Kidney epithelial cell (primary cell): Measurements from ENCODE around the gene VAT1L. TPM values are rescaled to one million over a fixed set of nuclear protein-coding genes. Genes with fewer than 3 reads are reported as not detected.
A peak's percentile ranks its signal among the peaks of the same experiment; 100 is the strongest.

Experiments
- DNase-seq: peaks from one replicate; pipeline ENCODE4 v3.0.0-alpha.2; 2010; ENCODE audit warnings: low read depth
- H3K27me3 ChIP-seq: 2 replicates; pipeline ENCODE4 v1.6.0; 2011; ENCODE audit warnings: low read length; ENCODE audit not compliant: control insufficient read depth, insufficient read depth
- H3K36me3 ChIP-seq: 2 replicates; pipeline ENCODE4 v1.5.1; 2011; ENCODE audit warnings: low read length; ENCODE audit not compliant: control insufficient read depth, insufficient read depth
- H3K4me3 ChIP-seq: 2 replicates; pipeline ENCODE4 v1.5.1; 2011; ENCODE audit warnings: low read depth, mild to moderate bottlenecking, control low read depth, low read length
- total RNA-seq: library from RNA; depleted of rRNA; stranded (reverse); fragments of >200 nt; gene quantifications from 2 replicates; pipeline ENCODE4 v1.2.3, GENCODE V29; 2015
- TF ChIP-seq, protein P1 (sequence below): IDR thresholded peaks from 2 replicates; pipeline ENCODE4 v1.5.1; 2011; ENCODE audit warnings: mild to moderate bottlenecking, moderate library complexity, low read length, control low read depth, inconsistent platforms; ENCODE audit not compliant: insufficient read depth, poor library complexity, severe bottlenecking

The VAT1L gene
- total RNA-seq, 1 donor from 2014 or later: 0.29 TPM

DNA sequence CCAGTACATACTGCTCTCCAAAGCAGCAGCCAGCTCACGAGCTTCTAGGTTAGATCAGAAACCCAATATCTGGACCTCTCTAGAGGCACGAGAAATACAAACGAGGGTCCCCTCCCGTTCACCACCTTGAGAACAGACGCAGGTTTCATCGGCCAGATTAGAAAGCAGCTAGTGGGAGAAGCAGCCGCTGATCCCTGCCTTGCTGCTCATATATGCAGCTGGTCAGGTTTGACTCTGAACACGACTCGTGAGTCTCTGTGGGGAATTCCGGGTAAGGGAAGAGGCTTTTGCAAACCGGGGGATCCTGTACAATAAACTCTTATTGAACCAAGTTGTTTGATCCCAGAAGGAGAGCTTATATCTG lies 1.6 kb downstream of the VAT1L start:
- TF ChIP-seq, protein P1, sequence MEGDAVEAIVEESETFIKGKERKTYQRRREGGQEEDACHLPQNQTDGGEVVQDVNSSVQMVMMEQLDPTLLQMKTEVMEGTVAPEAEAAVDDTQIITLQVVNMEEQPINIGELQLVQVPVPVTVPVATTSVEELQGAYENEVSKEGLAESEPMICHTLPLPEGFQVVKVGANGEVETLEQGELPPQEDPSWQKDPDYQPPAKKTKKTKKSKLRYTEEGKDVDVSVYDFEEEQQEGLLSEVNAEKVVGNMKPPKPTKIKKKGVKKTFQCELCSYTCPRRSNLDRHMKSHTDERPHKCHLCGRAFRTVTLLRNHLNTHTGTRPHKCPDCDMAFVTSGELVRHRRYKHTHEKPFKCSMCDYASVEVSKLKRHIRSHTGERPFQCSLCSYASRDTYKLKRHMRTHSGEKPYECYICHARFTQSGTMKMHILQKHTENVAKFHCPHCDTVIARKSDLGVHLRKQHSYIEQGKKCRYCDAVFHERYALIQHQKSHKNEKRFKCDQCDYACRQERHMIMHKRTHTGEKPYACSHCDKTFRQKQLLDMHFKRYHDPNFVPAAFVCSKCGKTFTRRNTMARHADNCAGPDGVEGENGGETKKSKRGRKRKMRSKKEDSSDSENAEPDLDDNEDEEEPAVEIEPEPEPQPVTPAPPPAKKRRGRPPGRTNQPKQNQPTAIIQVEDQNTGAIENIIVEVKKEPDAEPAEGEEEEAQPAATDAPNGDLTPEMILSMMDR: no peak
- H3K27me3 ChIP-seq: peaks cover 18% of the 10 kb centered on the region
- H3K36me3 ChIP-seq: no peaks in the 10 kb centered on the region
- DNase-seq: no peak
- peak overlapping the region; percentile 63 for H3K4me3 ChIP-seq

DNA sequence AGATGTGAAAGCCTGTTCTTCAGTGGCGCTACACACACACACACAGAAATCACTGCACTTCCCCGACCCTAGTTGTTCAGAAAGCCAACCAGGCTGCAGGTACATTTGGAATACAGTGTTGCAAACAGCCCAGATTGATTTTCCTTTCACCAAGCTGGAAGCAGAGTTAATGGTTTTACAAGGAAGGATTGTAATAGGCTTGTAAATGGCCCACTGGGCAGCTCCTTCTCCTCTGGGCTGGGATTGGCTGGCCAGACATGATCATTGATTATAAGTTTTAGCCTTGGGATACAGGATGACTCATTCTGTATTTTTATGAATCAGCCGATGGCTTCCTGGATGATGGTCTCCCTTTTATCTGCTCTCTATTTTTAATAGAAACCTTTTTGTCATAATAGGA lies 2.5 kb downstream of the VAT1L start:
- Histone ChIP-seq H3K27me3 (peaks cover 18% of the 10 kb centered on the region), H3K4me3 (no peak overlapping the region), H3K36me3 (no peaks in the 10 kb centered on the region)
- no peak for DNase-seq
- TF ChIP-seq, protein P1: no peak

DNA sequence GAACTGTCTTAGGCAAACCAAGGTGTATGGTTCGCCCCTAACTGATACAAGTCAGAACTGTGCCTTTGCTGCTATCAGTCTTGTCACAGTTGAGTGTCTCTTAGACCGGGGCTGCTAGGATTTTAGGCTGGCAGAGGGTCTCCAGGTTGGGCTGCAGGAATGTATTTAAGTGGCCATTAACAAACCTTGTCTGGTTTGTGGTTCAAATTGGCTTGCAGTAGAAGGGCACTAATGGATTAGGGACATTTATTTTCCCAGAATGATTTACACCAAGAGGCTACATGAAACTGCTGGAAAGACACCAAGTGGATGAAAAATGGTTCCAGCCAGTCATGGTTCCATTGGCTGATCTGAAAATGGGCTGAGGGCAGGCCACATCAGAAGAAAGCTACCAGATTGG lies 5.1 kb downstream of the VAT1L start:
- TF ChIP-seq, protein P1: no peak
- Histone ChIP-seq H3K27me3 (peaks cover 15% of the 10 kb centered on the region), H3K36me3 (no peaks in the 10 kb centered on the region), H3K4me3 (no peak overlapping the region)
- no peak for DNase-seq

DNA sequence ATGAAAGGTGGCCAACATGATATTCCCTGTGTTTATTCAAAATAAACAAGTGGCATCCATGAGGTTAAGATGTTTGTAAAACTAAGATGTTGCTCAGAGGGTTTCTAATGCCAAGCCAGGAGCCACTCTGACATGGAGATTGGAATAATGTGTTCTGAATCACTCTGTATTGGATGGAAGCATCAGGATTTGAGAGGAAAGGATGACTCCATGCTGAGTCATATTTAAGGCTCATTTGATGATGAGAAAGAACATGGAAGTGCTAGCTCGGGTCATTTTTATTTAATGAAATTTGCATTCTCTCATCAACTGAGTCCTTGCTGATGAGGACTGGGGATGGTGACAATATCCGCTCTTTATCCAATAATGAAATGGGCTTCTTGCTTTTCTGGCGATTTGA lies 6.2 kb downstream of the VAT1L start:
- H3K4me3 ChIP-seq: no peak overlapping the region
- peak; percentile 42 for DNase-seq
- TF ChIP-seq, protein P1: no peak
- H3K27me3 ChIP-seq: peaks cover 4% of the 10 kb centered on the region
- no peaks in the 10 kb centered on the region for H3K36me3 ChIP-seq

DNA sequence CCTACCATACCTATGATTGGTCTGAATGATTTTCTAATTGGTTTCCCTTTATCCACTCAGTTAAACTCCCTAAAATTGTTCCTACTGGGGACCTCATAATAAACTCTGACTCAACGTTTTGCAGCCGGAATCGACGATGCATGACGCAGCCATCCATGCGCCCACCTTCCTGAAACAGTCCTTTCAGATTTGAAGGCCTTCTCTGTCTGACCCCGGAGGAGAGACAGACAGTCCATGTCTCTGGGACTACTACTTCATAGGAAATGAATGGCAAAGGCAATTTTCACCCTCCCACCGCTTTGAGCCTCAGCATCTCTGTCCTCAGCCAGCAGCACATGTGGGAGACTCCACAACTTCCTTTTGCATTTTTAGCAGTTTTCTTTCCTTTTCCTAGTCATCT lies 13.5 kb downstream of the VAT1L start:
- no peak for DNase-seq

DNA sequence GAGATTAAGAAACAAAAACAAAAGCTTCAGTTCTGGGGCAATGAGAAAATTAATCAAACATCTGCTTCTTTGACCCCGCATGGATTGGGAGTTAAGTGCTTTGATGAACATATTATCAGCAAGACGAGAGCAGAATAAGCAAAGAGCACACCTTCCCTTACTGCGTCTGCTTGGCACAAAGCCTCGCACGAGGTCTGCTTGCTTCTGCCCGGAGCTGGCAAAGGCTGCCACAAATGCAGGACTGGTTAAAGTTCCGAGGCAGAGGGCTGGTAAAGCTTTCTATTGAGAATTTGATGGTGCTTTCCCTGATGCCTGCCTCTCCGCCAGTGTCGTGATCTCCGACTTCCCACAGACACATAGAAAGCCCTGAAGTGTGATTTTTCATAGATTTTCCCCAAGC lies 17.0 kb downstream of the VAT1L start:
- Histone ChIP-seq H3K27me3 (no peaks in the 10 kb centered on the region), H3K4me3 (no peak overlapping the region), H3K36me3 (no peaks in the 10 kb centered on the region)
- TF ChIP-seq, protein P1: no peak
- DNase-seq: no peak

More for the DNA sequence above, 13.5 kb downstream of the VAT1L start:
- Histone ChIP-seq H3K4me3 (no peak overlapping the region), H3K27me3 (no peaks in the 10 kb centered on the region), H3K36me3 (no peaks in the 10 kb centered on the region)
- TF ChIP-seq, protein P1: no peak
